Inflammatory macrophage (primary cell): Measurements from ENCODE around the gene UCN2.

Source experiments
- DNase-seq, 2 donors: peaks; one replicate each; pipeline ENCODE4 v3.0.0-alpha.2; 2020 to 2022

UCN2 gene

DNA sequence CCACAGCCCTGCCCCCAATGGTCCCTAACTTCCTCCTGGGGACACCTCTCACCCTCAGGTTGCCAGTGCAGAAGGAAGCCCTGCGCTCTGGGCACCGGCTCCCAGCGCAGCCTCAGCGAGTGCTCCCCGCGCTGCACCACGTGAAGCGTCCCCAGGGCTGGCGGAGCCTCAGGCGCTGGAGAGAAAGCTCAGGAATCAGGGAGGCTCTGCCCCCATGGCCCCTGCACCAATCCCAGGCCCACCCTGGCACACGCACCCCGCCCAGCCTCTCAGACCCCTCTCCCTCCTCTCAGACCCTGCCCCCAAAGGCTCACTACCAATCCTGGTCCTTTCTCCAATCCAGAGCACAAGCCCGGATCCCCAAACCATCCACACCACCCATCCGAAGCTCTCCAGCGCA lies 24.6 kb upstream of the UCN2 start:
- no peak for DNase-seq

GRCh38 chr3:48587686-48588085 lies 24.1 kb upstream of the UCN2 start:
- no peak for DNase-seq

DNA sequence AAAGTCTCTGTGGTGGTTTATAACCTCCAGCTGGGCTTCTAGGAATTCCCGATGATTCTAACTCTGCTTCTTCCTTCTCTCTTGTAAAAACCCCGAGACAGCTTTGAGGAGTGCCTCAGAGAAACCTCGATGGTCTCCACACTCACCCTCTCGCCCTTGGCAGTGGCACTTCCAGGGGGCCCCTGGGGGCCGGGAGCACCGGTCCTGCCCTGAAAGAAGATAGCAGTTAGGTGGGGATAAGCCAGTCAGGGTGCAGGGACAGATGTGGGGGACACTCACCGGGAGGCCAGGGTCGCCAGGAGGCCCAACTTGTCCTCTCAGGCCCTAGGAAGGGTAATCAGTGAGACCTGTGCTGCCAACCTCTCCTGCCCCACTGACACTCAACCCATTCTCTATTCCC lies 21.8 kb upstream of the UCN2 start:
- no peak for DNase-seq

DNA sequence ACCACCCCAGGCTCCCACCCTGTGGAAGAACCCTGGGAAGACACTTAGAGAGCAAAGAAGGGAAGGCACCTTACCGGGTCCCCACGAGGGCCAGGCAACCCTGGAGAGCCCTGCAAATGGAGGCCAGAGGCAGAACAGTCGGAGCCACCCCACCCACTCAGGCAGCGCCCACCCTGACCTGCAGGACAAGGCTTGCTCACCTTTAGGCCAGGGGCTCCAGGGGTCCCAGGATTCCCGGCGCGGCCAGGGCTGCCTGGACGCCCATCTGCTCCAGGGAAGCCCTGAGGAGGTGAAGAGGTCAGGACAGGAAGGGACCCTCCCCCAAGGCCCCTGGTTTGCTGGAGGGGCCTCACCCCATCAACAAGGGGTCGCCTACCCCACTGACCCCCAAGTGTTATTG lies 21.3 kb upstream of the UCN2 start:
- no peak for DNase-seq

GRCh38 chr3:48581621-48582481 lies 18.3 kb upstream of the UCN2 start:
- DNase-seq: no peak

GRCh38 chr3:48576647-48577046 lies 13.1 kb upstream of the UCN2 start:
- no peak for DNase-seq

DNA sequence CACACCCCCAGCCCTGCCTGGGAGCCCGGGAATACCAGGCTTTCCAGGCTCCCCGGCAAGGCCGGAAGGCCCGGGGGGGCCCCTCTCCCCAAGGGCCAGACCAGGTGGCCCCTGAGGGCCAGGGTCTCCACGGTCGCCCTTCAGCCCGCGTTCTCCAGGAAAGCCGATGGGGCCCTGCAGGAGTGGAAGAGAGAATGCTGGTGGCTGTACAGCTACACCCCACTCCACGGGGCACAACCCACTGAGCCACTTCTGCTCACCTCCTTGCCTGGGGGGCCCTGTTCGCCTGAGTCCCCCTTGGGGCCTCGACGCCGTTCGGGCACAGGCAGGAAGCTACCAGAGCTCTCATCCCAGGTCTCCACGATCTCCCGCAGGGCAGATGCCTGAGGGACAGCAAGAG lies 11.8 kb upstream of the UCN2 start:
- no peak for DNase-seq

GRCh38 chr3:48573973-48574585 lies 10.5 kb upstream of the UCN2 start:
- no peak for DNase-seq

DNA sequence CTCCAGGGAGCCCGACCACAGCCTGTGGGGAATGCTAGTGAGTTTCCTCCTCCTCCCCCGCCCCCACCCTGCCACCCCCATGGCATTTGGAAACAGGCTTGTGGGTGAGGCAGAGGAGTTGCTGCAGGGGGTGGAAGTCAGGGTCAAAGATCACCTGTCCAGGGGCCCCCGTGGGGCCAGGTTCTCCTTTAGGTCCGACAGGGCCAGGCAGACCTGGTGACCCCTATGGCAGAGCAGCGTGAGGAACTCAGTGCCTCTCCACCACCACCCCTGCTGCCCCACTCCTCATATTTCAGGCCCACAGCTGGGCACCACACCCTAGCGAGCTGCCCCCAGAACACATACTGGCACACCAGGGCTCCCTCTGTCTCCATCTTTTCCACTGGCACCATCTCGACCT lies 8.9 kb upstream of the UCN2 start:
- DNase-seq: no peak

GRCh38 chr3:48571938-48572337 lies 8.4 kb upstream of the UCN2 start:
- no peak for DNase-seq

GRCh38 chr3:48569808-48570450 lies 6.3 kb upstream of the UCN2 start:
- DNase-seq: no peak

GRCh38 chr3:48569400-48569799 lies 5.8 kb upstream of the UCN2 start:
- no peak for DNase-seq

DNA sequence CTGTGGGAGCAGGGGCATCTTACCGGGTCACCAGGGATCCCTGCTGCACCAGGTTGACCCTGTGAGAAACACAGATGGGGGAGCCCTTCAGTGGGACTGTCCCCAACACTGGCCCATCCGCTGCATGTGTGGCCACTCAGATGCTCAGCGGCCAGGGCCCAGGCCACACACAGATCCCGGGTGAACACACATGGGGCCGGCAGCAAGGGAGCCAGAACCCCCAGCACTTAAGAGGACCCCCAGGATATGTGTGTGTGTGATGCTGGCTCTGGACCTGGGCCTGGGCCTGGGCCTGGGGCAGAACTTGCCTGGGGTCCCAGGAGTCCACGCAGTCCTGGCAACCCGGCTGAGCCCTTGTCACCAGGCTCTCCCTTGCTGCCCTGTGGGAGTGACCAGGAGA lies 4.9 kb upstream of the UCN2 start:
- no peak for DNase-seq

GRCh38 chr3:48567500-48567899 lies 3.9 kb upstream of the UCN2 start:
- DNase-seq: no peak

- no peak for DNase-seq
Observed at GRCh38 chr3:48567090-48567489, 3.5 kb upstream of the UCN2 start.

- DNase-seq: no peak
Observed at GRCh38 chr3:48566401-48566760, 2.8 kb upstream of the UCN2 start.

DNA sequence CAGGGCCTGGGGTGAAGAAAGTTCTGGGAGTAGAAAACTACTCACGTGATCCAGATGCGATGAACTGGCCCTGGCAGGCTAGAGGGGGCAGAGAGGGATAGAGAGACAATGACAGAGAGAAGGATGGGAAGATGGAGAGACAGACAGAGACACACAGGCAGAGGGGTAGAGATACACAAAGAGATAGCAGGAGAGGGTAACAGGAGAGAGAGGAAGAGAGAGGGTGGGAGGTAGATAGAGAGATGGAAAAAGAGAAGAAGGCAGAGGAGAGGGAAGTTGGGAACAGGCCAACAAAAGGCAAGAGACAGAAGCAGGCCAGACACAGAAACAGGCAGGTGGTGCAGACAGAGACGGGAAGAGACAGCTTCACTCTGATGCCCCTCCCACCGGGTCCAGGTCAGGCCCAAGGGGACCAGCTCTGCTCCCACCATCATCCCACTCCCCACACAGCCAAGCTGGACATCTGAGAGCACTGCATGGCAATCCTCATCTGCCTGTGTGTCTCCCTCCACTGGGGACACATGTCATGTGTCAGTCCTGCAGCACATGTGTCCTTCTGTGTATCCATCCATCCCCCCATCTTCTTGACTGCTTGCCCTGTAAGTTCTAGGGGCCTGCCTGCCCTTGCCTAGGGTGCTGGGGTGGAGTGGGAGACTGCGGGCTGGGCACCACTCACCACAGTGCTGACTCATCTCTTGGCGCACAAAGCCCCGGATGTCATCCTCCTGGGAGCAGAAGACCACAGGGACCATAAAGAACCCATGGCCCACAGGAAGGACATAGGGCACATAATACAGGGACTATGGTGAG lies 2.2 kb upstream of the UCN2 start:
- peak; percentile 48 to 63 for DNase-seq

- DNase-seq: no peak
Observed at GRCh38 chr3:48565186-48565585, 1.6 kb upstream of the UCN2 start.

DNA sequence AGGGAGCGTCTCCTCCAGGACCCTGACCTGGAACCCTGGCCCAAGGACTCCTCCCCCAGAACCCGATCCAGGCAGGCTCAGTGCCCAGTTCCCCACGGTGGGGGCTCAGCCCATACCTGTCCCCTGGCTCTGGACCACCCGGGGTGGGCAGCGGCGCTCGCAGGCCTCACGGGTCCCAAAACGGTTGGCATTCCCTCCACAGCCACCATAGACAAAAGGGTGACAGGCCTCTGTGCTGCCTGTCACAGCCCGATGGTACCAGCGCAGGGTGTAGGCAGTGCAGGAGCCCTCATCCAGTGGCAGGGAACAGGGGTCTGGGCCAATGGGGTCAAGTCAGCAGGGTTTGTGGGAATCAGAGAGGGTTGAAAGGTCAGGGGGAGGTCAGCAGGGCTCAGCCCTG lies 1.1 kb upstream of the UCN2 start:
- no peak for DNase-seq

DNA sequence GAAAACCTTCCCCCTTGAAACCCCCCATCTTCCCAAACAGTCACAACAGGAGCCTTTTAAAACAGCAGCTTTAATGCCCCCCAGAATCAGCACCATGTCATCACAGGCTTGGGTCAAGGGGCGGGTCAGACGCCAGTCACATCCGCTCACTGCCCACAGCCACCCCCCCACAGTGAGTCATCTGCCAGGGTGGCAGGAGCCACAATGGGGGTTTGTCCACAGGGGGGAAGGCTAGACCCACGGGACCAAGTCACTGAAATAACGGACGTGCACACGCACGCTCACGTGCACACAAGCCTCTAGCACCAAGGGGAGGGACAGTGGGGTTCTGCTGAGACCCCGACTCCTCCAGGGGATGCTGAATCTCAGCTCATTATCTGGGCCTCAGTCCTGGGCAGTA lies 441 bp upstream of the UCN2 start:
- peak; percentile 91 to 92 for DNase-seq

GRCh38 chr3:48562367-48563095 lies 1.1 kb downstream of the UCN2 start:
- DNase-seq: no peak

GRCh38 chr3:48561045-48561736 lies 2.4 kb downstream of the UCN2 start:
- peak; percentile 84 to 90 for DNase-seq
